RWPE2 (cell line): ENCODE measurements around the gene BLVRA.

Experiments
- ATAC-seq: fragments of 200-7000 bp; cut with Tn5 transposase; 3 replicates; pipeline ENCODE4 v1.9.1; 2021; ENCODE audit warnings: low read depth
- DNase-seq: peaks from one replicate; pipeline ENCODE4 v3.0.0-alpha.2; 2020; ENCODE audit warnings: low spot score
- H3K27ac ChIP-seq: fragments of 450-650 bp; 2 replicates; pipeline ENCODE4 v1.5.1; 2017; ENCODE audit warnings: mild to moderate bottlenecking; ENCODE audit not compliant: poor library complexity, severe bottlenecking
- H3K27me3 ChIP-seq: fragments of 250-450 bp; sonication (Bioruptor Pico); 2 replicates; pipeline ENCODE4 v1.5.1; 2021; ENCODE audit warnings: mild to moderate bottlenecking, moderate library complexity; ENCODE audit not compliant: insufficient read depth, poor library complexity, severe bottlenecking
- H3K36me3 ChIP-seq: fragments of 250-450 bp; sonication (Bioruptor Pico); 2 replicates; pipeline ENCODE4 v1.5.1; 2020; ENCODE audit warnings: low read depth, mild to moderate bottlenecking, moderate library complexity
- H3K4me1 ChIP-seq: fragments of 250-450 bp; sonication (Bioruptor Pico); 2 replicates; pipeline ENCODE4 v1.5.1; 2021; ENCODE audit warnings: mild to moderate bottlenecking, moderate library complexity; ENCODE audit not compliant: insufficient read depth, poor library complexity, severe bottlenecking
- H3K4me3 ChIP-seq: fragments of 250-450 bp; sonication (Bioruptor Pico); 2 replicates; pipeline ENCODE4 v1.5.1; 2021; ENCODE audit warnings: mild to moderate bottlenecking, moderate library complexity; ENCODE audit not compliant: severe bottlenecking
- H3K9me3 ChIP-seq: fragments of 250-450 bp; sonication (Bioruptor Pico); 2 replicates; pipeline ENCODE4 v1.5.1; 2021; ENCODE audit warnings: mild to moderate bottlenecking, moderate library complexity; ENCODE audit not compliant: severe bottlenecking
- TF ChIP-seq, protein P1 (sequence below): fragments of 450-650 bp; IDR thresholded peaks from one replicate; pipeline ENCODE4 v1.5.1; 2017; ENCODE audit warnings: mild to moderate bottlenecking, moderate library complexity; ENCODE audit not compliant: poor library complexity, severe bottlenecking

The BLVRA gene

DNA sequence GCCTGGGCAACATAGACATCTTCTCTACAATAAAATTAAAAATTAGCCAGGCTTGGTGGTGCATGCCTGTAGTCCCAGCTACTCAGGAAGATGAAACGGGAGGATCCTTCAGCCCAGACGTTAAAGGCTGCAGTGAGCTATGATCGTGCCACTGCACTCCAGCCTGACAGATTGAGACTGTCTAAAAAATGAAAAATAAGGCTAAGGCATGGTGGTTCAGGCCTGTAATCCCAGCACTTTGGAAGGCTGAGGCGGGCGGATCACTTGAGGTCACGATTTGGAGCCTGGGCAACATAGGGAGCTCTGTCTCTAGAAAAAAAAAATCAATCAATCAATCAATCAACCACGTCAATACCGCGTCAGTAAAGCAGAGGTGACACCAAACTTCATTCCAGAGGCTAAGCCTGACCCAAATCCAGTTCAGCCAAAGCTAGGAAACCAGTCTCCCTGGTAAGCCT is 79.8 kb downstream of the BLVRA start:
- no peaks in the 10 kb centered on the region for H3K36me3 ChIP-seq
- no peak overlapping the region for H3K4me3 ChIP-seq
- no peaks in the 10 kb centered on the region for H3K9me3 ChIP-seq
- no peaks in the 10 kb centered on the region for H3K27me3 ChIP-seq
- TF ChIP-seq, protein P1, sequence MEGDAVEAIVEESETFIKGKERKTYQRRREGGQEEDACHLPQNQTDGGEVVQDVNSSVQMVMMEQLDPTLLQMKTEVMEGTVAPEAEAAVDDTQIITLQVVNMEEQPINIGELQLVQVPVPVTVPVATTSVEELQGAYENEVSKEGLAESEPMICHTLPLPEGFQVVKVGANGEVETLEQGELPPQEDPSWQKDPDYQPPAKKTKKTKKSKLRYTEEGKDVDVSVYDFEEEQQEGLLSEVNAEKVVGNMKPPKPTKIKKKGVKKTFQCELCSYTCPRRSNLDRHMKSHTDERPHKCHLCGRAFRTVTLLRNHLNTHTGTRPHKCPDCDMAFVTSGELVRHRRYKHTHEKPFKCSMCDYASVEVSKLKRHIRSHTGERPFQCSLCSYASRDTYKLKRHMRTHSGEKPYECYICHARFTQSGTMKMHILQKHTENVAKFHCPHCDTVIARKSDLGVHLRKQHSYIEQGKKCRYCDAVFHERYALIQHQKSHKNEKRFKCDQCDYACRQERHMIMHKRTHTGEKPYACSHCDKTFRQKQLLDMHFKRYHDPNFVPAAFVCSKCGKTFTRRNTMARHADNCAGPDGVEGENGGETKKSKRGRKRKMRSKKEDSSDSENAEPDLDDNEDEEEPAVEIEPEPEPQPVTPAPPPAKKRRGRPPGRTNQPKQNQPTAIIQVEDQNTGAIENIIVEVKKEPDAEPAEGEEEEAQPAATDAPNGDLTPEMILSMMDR, result no peak
- DNase-seq, result no peak
- H3K27ac ChIP-seq, result no peak overlapping the region
- ATAC-seq, result no peak
- no peaks in the 10 kb centered on the region for H3K4me1 ChIP-seq

DNA sequence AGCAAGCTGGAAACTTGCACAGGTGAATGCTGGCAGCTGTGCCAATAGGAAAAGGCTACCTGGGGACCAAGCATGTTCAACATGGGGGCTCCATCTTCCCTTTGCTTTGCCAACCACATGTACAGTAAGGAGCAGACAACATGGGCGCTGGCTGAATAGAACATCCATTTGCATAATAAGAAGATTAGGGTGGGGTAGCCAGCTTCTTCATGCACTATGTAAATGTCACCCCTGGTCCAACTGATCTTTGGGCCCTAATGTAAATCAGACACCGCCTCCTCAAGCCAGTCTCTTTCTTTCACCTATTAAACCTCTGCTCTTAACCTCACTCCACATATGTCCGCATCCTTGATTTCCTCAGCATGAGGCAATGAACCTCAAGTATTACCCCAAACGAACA is 84.8 kb downstream of the BLVRA start:
- H3K27me3 ChIP-seq, result no peaks in the 10 kb centered on the region
- no peak overlapping the region for H3K4me3 ChIP-seq
- no peaks in the 10 kb centered on the region for H3K36me3 ChIP-seq
- no peak overlapping the region for H3K27ac ChIP-seq
- DNase-seq (no peak), ATAC-seq (no peak)
- no peaks in the 10 kb centered on the region for H3K4me1 ChIP-seq
- TF ChIP-seq, protein P1, result no peak
- H3K9me3 ChIP-seq, result no peaks in the 10 kb centered on the region

- no peak for ATAC-seq
- TF ChIP-seq, protein P1, result no peak
- H3K27ac ChIP-seq, result no peak overlapping the region
- H3K27me3 ChIP-seq, result no peaks in the 10 kb centered on the region
- no peaks in the 10 kb centered on the region for H3K4me1 ChIP-seq
- no peak for DNase-seq
- no peak overlapping the region for H3K4me3 ChIP-seq
- H3K9me3 ChIP-seq, result no peaks in the 10 kb centered on the region
- H3K36me3 ChIP-seq, result no peaks in the 10 kb centered on the region
Measured at GRCh38 chr7:43844257-43844656, 85.8 kb downstream of the BLVRA start.

DNA sequence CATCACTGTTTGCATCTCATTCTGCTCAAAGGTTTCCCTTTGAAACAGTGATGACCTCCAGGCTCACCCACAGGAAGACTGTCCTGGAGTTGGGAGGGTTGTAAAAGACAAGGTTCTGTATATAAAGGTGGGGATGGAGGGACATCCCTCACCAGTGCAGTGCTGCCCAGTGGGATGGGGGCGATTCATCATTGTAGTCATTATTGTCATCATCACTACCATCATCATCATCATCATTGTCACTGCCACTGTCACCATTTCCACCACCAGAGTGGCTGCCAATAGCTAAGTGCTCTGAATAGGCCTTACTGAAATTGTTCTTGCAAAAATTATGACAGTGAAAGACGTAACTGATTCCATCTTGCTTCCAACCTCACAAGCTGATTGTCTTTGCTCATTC is 86.2 kb downstream of the BLVRA start:
- Histone ChIP-seq H3K27ac (no peak overlapping the region), H3K36me3 (no peaks in the 10 kb centered on the region), H3K9me3 (no peaks in the 10 kb centered on the region), H3K4me1 (no peaks in the 10 kb centered on the region), H3K27me3 (no peaks in the 10 kb centered on the region), H3K4me3 (no peak overlapping the region)
- no peak for ATAC-seq
- no peak for DNase-seq
- TF ChIP-seq, protein P1, result no peak

DNA sequence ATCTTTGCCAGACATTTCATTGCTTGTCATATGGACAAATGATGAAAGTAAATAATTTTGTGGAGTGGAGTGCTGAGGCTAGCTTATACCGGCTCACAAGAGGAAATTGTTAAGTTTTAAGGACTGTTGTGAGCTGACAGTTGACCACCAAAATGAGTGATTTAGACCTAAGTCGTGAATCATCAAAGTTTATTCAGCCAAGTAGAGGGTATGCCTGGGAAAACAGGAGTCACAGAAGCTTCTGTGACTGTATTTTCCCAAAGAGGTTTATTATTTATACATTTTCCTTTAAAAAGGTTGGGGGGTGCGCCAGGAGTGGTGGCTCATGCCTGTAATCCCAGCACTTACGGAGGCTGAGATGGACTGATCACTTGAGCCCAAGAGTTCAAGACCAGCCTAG is 89.0 kb downstream of the BLVRA start:
- H3K4me1 ChIP-seq, result no peaks in the 10 kb centered on the region
- H3K9me3 ChIP-seq, result no peaks in the 10 kb centered on the region
- no peak for DNase-seq
- TF ChIP-seq, protein P1, result no peak
- H3K4me3 ChIP-seq, result no peak overlapping the region
- no peaks in the 10 kb centered on the region for H3K36me3 ChIP-seq
- H3K27ac ChIP-seq, result no peak overlapping the region
- no peaks in the 10 kb centered on the region for H3K27me3 ChIP-seq
- ATAC-seq, result no peak
